Tibial nerve (tissue), 4 donors: ENCODE measurements around the gene ZNF688.

Experiments used
- CTCF ChIP-seq, 5 experiments: fragments of 200-600 bp in 3 of 5; fragments of 450-650 bp in 2 of 5; sonication (generic) in 3 of 5; IDR thresholded peaks; one replicate each; pipeline ENCODE4 v1.5.1; 2016 to 2019; ENCODE audit warnings: antibody characterized with exemption in 5 of 5, mild to moderate bottlenecking in 3 of 5, moderate library complexity in 2 of 5
- EP300 ChIP-seq, 2 donors: sonication (generic); formaldehyde crosslinking; IDR thresholded peaks; one replicate each; pipeline ENCODE4 v1.6.1; 2017; ENCODE audit warnings: antibody characterized with exemption in 2 of 2, mild to moderate bottlenecking in 1 of 2
- POLR2A ChIP-seq, 2 donors: fragments of 450-650 bp; IDR thresholded peaks; one replicate each; pipeline ENCODE4 v1.6.1; 2017; ENCODE audit warnings: antibody characterized with exemption in 2 of 2, mild to moderate bottlenecking in 2 of 2, moderate library complexity in 2 of 2

- TF ChIP-seq POLR2A (IDR thresholded peaks at IDR 0.05), result no peak
- no peak for TF ChIP-seq CTCF (IDR thresholded peaks at IDR 0.05)
- no peak for TF ChIP-seq EP300 (IDR thresholded peaks at IDR 0.05)
These were observed 18.6 kb downstream of the ZNF688 start for GRCh38 chr16:30552956-30553355.
